Mononuclear cell (primary cell): ENCODE data around the gene DUOXA2. TPM values are rescaled to one million over a fixed set of nuclear protein-coding genes. Genes with fewer than 3 reads are reported as not detected.

Experiments used
- H3K27me3 ChIP-seq: 2 replicates; pipeline ENCODE4 v1.6.0; 2011; ENCODE audit warnings: low read length, control low read depth; ENCODE audit not compliant: insufficient read depth
- H3K4me1 ChIP-seq: 2 replicates; pipeline ENCODE4 v1.5.1; 2011; ENCODE audit warnings: mild to moderate bottlenecking, low read length, control low read depth; ENCODE audit not compliant: insufficient read depth
- H3K4me3 ChIP-seq: 2 replicates; pipeline ENCODE4 v1.5.1; 2011; ENCODE audit warnings: mild to moderate bottlenecking, low read length, moderate library complexity
- H3K9me3 ChIP-seq: 2 replicates; pipeline ENCODE4 v1.5.1; 2011; ENCODE audit warnings: low read depth, mild to moderate bottlenecking, control low read depth, low read length
- total RNA-seq: library from RNA; depleted of rRNA; stranded (reverse); fragments of >200 nt; gene quantifications from one replicate; pipeline ENCODE4 v1.2.3, GENCODE V29; 2012

DUOXA2 gene
- total RNA-seq, 1 donor: not detected

- H3K9me3 ChIP-seq: no peaks in the 10 kb centered on the region
- H3K4me3 ChIP-seq: no peak overlapping the region
- H3K27me3 ChIP-seq: no peaks in the 10 kb centered on the region
- no peaks in the 10 kb centered on the region for H3K4me1 ChIP-seq
These were observed 34.2 kb downstream of the DUOXA2 start for GRCh38 chr15:45148076-45149059.

DNA sequence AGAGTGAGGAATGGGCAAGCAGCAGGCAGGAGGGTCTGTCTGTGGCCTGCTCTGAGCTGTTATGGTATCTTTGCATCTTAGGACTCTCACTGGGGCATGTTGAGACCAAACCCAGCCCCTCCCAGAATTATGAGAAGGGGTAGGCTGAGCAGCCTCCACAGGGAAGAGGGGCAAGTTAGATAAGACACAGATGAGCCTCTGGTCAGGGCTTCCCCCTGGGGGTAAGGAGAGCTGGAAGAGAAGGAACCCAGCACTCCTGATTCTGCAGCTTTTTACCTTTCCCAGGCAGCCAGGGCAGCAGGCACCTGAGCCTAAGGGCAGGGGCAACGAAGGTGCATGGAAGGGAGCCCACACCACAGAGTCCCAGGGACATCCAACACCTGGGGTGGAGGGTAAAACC lies 34.9 kb downstream of the DUOXA2 start:
- Histone ChIP-seq H3K9me3 (no peaks in the 10 kb centered on the region), H3K4me1 (no peaks in the 10 kb centered on the region), H3K4me3 (no peak overlapping the region), H3K27me3 (no peaks in the 10 kb centered on the region)

DNA sequence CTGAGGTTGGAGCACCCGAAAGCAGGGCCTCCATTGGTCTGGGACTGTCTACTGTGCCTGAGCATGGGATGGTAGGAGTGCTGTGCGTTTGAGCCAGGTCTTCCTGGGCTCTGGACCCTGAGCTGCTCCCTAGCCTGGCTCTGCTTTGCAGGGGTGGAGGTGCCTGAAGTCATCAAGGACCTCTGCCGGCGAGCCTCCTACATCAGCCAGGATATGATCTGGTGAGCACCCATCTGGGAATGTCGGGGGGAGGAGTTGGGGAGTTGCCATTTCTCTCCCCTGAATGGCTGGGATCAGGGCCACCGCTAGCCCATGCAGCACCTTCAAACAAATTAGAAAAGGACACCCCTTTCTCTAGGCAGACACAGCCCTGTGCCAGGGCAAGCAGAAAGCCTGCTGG lies 36.4 kb downstream of the DUOXA2 start:
- no peaks in the 10 kb centered on the region for H3K4me1 ChIP-seq
- H3K4me3 ChIP-seq: no peak overlapping the region
- no peaks in the 10 kb centered on the region for H3K27me3 ChIP-seq
- no peaks in the 10 kb centered on the region for H3K9me3 ChIP-seq

- Histone ChIP-seq H3K27me3 (no peaks in the 10 kb centered on the region), H3K4me1 (no peaks in the 10 kb centered on the region), H3K9me3 (no peaks in the 10 kb centered on the region), H3K4me3 (no peak overlapping the region)
These were observed 36.9 kb downstream of the DUOXA2 start for GRCh38 chr15:45150997-45151396.

DNA sequence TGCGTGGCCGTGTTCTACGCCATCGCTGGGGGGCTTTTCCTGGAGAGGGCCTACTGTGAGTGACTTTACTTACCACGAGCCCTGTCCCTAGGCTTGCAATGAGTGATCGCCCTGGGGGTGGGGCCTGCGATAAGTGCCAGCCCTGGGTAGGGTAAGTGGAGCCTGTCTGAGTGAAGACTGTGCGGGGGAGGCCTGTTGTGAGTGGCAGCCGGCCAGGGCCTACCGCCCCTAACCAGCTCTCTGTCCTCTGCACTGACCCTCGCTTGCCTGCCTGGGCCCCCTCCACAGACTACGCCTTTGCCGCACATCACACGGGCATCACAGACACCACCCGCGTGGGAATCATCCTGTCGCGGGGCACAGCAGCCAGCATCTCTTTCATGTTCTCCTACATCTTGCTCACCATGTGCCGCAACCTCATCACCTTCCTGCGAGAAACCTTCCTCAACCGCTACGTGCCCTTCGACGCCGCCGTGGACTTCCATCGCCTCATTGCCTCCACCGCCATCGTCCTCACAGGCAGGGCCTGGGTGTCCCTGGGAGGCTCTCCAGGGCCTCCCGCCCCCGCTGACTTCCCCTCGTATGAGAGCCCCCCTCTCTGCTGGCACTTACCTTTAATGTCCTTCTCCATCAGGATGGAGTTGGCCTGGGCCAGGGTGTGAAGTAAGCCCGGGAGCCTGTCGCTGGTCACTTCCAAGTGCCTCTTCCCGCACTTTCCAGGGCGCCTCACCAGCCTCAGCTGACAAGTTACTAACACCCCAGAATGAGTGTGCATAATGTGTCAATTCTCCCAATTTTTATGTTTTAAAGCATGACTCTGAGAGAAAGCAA lies 38.1 kb downstream of the DUOXA2 start:
- Histone ChIP-seq H3K4me3 (no peak overlapping the region), H3K4me1 (no peaks in the 10 kb centered on the region), H3K9me3 (no peaks in the 10 kb centered on the region), H3K27me3 (no peaks in the 10 kb centered on the region)

- Histone ChIP-seq H3K9me3 (no peaks in the 10 kb centered on the region), H3K27me3 (no peaks in the 10 kb centered on the region), H3K4me1 (no peaks in the 10 kb centered on the region), H3K4me3 (no peak overlapping the region)
These were observed 41.6 kb downstream of the DUOXA2 start for GRCh38 chr15:45155739-45156138.

DNA sequence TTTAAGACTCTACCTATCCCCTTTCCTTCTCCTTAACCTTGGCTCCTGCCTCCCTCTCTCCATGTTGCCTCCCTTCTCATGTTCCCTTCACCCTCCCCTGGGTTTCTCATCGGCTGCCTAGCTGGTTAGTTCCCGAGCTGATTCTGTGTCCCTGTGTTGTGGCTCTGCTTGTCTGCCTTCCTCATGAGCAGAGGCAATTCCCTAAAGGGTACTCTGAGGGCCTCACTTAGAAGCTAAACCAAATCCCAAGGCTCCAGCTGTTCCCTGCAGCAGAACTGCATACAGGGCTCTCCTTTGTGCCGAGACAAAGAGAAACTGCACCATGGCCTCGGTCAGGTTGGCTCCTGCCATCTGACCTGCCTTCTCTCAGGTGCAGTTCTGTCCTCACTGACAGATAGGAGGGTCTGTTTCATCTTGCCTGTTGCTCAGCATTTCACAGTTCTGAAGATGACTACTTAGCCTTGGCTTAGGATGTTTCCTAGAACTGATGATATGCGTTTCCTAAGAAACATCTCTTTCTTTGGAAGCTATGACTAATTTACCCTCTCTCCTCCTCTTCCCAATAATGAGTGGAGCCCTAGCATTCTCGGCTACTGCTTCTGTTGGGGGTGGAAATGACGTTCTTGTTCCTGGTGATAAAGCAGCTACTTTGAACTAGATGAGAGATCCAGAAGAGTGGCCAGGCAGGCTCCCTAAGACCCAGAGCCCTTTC lies 42.8 kb downstream of the DUOXA2 start:
- no peaks in the 10 kb centered on the region for H3K27me3 ChIP-seq
- no peaks in the 10 kb centered on the region for H3K9me3 ChIP-seq
- no peak overlapping the region for H3K4me3 ChIP-seq
- no peaks in the 10 kb centered on the region for H3K4me1 ChIP-seq

GRCh38 chr15:45157974-45158373 lies 43.8 kb downstream of the DUOXA2 start:
- Histone ChIP-seq H3K9me3 (no peaks in the 10 kb centered on the region), H3K4me3 (no peak overlapping the region), H3K4me1 (peaks cover 4% of the 10 kb centered on the region), H3K27me3 (no peaks in the 10 kb centered on the region)

DNA sequence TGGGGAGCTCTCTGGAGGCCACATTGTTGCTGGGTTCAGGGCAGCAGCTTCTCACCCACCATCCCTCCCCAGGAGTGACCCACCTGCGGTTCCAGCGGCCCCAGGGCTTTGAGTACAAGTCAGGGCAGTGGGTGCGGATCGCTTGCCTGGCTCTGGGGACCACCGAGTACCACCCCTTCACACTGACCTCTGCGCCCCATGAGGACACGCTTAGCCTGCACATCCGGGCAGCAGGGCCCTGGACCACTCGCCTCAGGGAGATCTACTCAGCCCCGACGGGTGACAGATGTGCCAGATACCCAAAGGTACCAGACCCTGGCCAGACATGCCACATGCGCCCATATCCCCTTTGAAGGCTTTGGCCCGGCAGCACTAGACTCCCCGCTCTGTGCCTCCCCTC lies 47.5 kb downstream of the DUOXA2 start:
- Histone ChIP-seq H3K4me3 (no peak overlapping the region), H3K27me3 (no peaks in the 10 kb centered on the region), H3K4me1 (peaks cover 19% of the 10 kb centered on the region), H3K9me3 (no peaks in the 10 kb centered on the region)

DNA sequence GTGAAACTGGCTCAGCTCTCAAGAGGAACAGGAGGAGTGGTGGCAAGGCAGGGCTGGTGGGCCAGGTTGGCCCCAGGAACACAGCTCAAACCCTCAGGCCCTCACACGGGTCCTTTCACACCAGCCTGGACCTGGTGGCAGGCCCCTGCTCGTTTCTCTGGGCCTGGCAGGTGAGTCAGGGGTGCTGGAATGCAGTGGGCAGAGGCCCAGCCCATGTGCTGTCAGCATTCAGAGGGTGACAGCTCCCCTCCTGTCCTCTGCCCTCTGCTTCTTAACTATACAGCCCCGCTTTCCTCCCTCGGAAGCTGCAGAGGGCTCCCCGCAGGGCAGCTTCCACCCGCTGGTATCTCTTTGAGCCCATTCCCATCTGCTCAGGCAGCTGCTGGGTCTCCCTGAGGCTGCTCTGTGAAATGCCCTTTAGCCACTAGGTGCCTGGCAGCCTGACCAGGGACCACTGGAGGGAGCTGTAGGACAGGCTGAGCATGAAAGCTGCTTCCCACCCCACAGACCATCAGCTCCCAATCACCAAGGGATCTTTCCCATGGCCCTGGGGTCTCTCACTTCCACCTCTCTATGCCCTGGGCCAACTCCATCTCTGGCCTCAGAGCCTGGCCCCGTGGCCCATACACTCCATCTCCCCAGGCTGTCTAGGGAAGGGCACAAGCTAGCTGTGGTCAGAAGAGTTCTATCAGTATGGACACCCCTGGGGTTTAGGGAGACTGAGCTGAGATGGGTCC lies 48.8 kb downstream of the DUOXA2 start:
- no peak overlapping the region for H3K4me3 ChIP-seq
- H3K4me1 ChIP-seq: peaks cover 19% of the 10 kb centered on the region
- H3K27me3 ChIP-seq: no peaks in the 10 kb centered on the region
- no peaks in the 10 kb centered on the region for H3K9me3 ChIP-seq

DNA sequence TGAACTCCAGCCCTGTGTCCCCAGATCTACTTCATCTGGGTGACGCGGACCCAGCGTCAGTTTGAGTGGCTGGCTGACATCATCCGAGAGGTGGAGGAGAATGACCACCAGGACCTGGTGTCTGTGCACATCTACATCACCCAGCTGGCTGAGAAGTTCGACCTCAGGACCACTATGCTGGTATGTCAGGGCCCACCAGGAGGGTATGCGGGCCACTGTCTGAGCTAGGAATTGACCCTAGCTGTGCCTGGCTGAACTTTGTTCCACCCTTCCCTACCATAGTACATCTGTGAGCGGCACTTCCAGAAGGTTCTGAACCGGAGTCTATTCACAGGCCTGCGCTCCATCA lies 49.4 kb downstream of the DUOXA2 start:
- Histone ChIP-seq H3K4me3 (no peak overlapping the region), H3K27me3 (no peaks in the 10 kb centered on the region), H3K9me3 (no peaks in the 10 kb centered on the region), H3K4me1 (peaks cover 19% of the 10 kb centered on the region)

GRCh38 chr15:45164914-45165313 lies 50.8 kb downstream of the DUOXA2 start:
- peaks cover 19% of the 10 kb centered on the region for H3K4me1 ChIP-seq
- H3K27me3 ChIP-seq: no peaks in the 10 kb centered on the region
- H3K4me3 ChIP-seq: no peak overlapping the region
- no peaks in the 10 kb centered on the region for H3K9me3 ChIP-seq

DNA sequence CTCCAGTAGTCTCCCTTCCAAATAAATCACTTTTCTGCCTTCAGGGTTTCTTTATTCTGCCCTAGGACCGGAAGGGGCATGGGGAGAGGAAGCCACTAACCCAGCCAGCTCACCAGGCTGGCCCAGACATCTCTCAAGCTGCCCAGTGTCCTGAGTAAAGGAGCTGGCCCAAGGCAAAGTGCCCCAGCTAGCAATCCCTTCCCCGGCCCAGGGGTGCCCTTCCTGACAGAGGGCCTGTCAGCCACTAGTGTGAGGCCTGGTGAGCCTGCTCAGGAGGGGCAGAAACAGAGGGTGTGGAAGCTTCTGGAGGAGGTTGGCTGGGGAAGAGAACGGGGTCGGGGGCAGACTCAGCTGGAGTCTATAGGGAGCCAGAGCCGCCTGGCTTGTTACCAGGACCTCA lies 51.4 kb downstream of the DUOXA2 start:
- peaks cover 19% of the 10 kb centered on the region for H3K4me1 ChIP-seq
- no peaks in the 10 kb centered on the region for H3K9me3 ChIP-seq
- no peaks in the 10 kb centered on the region for H3K27me3 ChIP-seq
- H3K4me3 ChIP-seq: no peak overlapping the region

DNA sequence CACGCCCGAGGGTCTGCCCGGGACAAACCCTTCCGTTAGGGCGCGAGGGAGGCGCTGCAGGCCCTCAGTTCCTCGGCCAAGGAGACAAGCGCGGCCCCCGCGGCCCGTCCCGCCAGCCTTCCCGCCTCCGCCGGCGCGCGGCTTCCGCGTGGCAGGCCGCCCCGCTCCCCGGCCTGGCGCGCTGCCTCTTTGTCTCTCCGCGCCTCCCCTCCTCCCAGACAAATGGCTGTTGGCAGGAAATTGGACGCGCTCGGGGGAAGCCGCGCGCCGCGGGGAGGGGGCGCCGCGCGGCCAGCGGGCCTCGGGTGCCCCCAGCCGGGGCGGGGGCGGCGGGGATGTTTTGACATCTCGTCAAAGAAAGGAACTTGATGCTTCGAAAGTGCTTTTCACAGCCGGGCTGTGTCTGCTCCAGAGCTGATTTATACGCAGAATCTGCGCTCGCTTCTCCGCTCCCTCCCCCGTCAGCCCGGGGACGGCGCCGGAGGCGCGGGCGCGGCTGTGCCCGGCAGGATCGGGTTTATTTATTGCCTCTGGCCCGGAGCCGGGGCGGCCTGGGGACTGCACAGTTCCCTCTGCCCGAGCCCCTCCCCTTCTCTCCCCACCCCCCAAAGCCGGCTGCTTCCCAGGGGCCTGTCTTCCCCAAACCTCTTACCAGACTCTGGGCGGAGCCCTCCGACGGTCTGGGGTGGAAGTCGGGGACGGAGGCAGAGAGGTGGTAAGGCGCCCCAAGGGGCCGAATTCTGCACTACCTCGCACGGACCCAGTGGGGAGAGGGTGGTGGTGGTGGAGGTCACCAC lies 52.9 kb downstream of the DUOXA2 start:
- H3K9me3 ChIP-seq: no peaks in the 10 kb centered on the region
- H3K27me3 ChIP-seq: no peaks in the 10 kb centered on the region
- H3K4me3 ChIP-seq: peak overlapping the region; percentile 80
- H3K4me1 ChIP-seq: peaks cover 19% of the 10 kb centered on the region
